ENCODE measurements around the gene GNB3.
"Not testable (repeated sequence)": the region's sequence is repeated elsewhere in the genome, so short reads cannot be mapped to it uniquely, and the experiment has no call there.

The GNB3 gene

DNA sequence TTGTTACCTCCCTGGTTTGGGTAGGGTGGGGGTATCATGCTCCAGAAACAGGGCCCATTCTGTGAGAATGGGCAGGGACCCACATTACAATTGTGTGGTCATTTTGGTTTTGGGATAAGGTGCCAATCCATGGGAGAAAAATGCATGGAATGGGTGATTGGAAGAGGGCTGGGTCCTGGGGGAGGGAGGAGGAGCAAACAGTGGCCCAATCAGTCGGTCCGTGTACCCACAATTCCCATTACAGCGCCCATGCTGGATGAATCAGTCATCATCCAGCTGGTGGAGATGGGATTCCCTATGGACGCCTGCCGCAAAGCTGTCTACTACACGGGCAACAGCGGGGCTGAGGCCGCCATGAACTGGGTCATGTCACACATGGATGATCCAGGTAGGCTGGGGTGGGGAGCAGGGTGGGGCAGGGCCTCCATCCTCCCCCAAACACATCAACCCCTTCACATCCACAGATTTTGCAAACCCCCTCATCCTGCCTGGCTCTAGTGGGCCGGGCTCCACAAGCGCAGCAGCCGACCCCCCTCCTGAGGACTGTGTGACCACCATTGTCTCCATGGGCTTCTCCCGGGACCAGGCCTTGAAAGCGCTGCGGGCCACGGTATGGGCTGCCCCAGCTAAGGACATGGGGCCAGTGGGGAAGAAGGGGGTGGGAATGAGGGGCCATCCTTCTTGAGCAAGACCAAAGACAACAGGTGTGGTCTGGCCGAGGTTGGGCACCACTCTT, 23.0 kb downstream of the GNB3 start:
- DNase-seq = no peak

DNA sequence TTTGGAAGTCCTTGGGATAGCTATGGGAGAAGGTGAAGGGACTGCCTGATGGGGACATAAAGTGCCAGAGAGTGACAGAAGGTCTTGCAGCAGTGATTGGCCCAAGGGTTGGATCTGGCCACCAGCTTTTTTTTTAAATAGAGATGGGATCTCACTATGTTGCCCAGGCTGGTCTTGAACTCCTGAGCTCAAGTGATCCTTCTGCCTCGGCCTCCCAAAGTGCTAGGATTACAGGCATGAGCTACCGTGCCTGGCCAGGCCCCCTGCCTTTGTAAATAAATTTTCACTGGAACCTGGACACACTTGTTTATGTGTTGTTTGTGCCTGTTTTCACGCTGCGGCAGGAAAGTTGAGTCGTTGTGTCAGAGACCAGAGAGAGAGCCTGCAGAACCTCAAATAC, 24.6 kb downstream of the GNB3 start:
- not testable (repeated sequence) for DNase-seq

DNA sequence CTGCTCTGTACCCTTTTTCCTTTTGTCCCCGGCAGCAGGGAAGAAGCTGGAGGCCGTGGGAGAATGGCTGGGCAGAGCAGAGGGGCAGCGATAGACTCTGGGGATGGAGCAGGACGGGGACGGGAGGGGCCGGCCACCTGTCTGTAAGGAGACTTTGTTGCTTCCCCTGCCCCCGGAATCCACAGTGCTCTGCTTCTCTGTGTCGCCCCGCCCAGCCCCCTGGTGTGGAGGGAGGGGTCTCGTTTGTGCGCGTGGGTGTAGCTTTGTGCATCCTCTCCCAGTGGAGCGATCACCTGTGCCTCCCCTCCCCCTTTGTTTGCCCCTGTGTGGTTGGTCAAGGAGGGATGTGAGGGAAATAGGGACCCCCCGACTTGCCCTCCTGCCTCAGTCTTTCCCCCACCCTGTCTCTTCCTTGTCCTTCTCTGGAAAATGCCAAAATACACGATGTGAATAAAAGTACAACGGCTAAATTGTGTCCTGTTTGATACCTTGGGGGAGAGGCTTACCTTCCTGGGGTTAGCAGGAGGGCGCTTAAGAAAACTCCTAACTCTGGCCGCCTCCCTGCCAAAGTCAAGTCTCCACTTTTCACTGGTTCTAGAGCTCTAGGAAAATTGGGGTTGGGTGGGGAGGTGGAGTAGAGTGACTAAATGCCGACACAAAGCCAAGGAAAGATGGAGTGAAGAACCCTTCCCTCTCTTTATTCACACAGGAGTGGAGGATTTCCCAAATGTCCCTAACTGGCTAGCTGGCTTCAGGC, 25.6 kb downstream of the GNB3 start:
- no peak for DNase-seq

DNA sequence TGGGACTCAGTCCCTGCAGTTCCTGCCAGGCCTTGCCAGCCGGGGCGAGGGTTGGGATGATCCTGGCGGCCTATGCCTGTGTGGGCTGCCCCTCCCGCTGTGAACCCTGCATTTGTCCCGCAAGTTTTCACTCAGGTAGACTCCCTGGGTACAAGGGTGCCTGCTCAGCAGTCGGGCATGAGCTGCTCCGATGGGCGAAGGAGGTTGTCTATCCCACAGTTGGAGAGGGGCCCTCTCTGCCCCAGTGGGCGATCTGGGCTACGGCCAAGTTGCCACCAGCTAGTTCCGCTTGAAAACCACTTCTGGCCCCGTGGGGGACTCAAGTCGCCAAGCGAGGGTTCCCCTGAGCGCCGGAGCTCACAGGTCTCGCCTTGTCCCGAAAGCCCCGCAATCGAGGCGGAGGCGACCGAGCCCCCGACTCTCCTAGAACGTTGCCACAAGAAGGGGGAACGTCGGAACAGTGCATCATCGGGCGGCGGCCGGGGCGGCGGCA, 26.2 kb downstream of the GNB3 start:
- DNase-seq = no peak

DNA sequence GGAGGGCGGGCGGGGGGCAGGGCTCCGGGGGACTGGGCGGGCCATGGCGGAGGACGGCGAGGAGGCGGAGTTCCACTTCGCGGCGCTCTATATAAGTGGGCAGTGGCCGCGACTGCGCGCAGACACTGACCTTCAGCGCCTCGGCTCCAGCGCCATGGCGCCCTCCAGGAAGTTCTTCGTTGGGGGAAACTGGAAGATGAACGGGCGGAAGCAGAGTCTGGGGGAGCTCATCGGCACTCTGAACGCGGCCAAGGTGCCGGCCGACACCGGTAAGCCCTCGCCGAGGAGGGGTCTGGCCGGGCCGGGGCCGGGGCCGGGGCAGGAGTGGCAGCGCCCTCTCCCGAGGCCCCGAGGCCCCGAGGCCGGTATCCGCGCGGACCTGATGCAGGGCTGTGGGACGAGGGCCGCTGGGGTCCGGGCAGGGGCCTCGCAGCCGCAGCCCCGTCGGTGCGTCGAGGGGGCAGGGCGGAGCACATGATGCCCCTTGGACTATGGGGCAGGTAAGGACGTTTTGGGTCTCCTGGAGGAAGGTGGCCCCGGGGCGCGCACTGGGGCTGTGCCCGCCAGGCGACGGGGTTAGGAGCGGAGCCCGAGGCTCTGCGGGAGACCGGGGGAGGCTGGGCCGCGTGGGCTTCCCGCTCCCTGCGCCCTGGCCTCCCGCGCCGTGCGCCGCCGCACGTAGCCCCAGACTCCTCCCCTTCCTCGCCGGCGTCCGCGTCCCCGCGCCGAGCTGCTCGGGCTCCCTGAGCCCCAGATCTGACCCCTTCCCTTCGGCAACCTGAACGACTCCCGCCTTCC, 26.9 kb downstream of the GNB3 start, which contains the start of gene TPI1:
Gene TPI1 (plus strand): TSS at position 119 of the 798 bp plus-strand sequence. CDS start 36 bp downstream, at position 155.
- DNase-seq = peak; percentile 72

DNA sequence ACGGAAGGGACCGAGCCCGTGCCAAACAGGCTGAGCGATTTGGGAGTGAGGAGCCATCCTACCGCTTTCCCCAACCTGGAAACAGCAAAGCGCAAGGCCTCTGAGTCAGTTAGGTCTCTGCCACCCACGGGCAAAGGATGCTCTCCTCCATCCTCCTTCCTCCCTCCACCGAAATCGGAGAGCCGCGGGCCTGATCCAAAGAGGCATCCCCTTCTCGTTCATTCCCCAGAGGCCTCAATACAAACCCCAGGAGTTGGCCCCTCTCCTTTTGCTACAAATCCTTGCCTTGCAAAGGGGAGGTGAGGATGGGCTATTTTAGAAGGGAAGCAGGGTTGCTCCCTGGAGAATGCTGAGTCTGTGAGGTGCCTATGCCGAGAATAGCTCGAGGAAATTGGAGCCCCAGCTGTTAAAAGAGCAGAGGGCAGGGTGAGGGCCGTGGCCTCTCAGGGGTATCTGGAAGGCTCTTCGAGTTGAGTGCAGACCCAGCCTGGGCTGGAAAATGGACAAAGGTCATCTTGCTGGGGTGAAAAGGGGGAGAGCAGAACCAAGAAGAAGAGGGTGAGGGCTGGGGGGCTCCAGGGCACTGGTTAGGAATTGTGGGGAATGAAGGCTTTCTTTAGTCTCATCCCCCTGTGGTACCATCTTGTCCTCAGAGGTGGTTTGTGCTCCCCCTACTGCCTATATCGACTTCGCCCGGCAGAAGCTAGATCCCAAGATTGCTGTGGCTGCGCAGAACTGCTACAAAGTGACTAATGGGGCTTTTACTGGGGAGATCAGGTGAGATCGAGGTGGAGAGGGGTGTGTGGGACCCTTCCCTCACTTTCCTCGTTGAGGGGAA, 27.7 kb downstream of the GNB3 start:
- DNase-seq = no peak

DNA sequence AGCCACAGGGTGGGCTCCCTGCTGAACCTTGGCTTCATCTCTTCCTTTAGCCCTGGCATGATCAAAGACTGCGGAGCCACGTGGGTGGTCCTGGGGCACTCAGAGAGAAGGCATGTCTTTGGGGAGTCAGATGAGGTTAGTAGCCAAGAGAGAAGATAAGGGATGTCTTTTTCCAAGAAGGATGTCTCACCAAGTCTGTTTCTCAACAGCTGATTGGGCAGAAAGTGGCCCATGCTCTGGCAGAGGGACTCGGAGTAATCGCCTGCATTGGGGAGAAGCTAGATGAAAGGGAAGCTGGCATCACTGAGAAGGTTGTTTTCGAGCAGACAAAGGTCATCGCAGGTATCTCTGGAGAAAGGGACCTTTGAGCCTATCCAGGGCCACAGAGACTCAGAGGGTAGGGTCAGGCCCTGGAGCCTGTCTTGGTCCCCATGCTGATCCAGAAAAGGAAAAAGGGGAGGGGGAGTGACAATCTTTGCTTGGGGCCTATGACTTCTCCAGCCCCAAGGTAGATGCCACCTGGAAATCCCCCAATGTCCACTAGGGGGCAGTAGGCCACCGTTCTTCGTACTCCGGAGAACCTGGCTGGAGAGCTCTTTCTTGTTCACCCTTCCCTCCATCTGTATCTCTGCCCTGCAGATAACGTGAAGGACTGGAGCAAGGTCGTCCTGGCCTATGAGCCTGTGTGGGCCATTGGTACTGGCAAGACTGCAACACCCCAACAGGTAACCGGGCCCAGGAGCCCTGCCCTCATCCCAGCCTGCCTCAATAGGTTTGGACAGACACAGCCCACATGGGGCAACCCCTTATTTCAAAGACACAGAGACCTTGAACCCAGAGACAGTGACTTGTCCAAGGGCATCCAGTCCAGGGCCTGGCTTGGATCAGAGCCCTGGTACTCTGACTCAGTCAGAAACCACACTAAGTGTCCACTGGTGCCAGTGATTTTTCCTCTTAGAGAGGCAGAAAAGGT, 28.6 kb downstream of the GNB3 start:
- DNase-seq = peak; percentile 79

DNA sequence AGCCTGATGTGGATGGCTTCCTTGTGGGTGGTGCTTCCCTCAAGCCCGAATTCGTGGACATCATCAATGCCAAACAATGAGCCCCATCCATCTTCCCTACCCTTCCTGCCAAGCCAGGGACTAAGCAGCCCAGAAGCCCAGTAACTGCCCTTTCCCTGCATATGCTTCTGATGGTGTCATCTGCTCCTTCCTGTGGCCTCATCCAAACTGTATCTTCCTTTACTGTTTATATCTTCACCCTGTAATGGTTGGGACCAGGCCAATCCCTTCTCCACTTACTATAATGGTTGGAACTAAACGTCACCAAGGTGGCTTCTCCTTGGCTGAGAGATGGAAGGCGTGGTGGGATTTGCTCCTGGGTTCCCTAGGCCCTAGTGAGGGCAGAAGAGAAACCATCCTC, 29.6 kb downstream of the GNB3 start:
- not testable (repeated sequence) for DNase-seq

DNA sequence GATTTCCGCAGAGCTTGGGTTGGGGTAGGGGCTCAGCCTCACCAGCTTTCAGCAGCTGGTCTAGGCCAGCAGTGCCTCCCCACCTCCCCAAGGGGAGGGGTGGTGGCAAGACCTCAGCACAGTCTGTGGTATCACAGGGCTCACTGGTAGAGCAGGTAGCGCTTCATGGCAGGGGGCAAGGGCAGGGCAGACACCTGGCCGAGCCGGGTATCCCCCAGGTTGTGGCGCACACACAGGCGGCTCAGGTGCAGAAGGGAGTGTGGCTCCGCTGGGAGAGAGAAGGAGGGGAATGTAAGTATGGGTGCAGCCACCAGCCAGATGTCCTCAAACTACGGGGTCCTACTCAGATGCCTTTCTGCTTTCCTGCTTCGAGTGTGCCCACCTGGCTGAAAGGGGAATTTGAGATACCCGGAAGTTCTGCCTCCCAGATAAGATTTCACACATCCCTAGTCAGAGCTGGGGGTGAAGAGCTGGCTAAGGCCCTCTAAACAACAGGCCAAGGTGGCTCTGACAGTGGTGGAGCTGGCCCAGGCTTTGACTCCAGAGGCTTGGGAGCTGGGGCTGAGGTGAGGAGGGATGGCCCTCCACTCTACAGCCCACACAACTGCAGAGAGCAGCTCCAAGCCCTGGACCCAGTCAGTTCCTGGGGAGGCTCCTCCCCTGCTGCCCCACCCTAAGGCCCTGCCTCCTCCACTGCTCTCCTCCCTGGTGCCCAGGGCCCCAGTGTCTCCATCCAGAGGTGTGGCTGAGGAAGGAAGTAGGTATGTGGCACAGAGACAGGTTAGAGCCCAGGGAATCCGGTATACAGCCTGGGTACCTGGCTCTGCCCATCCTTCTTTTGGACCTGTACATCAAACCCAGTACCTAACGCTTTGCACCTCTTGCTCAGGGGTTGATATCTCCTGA, 30.6 kb downstream of the GNB3 start:
- DNase-seq = no peak

DNA sequence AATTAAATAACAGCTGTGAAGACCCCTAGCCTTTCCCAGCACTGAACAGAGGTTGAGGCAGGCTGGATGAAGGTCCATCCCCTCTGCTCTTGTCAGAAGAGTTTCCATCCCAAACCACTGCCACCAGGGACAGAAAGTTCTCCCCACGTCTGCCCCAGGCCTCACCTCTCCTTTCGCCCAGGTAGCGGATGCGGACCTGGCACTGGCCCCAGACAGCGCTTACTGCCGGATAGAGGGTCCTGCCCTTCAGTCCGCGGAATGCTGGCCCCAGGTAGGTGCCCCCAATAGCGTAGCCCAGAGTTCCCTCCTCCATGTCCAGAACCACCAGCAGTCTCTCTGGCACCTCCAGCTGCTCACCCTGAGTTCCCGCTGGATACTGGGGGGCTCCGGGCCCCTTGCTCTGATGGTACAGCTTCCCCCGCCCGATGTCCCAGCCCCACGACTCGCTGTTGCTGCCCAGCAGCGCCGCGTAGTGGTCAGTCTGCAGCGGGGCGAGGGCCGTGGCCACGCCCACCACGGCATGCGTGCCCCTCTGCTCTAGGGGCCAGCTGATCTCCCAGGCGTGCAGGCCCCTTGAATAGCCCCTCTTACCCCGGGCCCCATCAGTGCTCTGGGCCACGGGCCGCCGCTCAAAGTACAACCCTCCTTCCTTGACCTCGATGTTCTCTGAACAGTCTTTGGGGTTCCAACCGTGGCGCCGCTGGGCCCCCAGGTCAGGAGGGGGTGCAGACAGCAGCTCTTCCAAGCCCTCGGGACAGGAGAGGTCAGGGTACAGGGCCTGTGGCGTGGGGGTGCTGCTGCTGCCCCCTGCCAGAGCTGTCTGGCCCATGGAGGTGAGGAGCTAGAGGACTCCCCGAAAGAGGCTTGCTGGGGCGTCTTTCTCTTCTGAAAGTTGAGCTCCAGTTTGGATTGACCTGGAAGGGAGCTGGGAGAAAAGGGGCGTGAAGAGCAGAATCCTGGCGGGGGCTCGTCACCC, 31.6 kb downstream of the GNB3 start:
- DNase-seq = peak; percentile 73

DNA sequence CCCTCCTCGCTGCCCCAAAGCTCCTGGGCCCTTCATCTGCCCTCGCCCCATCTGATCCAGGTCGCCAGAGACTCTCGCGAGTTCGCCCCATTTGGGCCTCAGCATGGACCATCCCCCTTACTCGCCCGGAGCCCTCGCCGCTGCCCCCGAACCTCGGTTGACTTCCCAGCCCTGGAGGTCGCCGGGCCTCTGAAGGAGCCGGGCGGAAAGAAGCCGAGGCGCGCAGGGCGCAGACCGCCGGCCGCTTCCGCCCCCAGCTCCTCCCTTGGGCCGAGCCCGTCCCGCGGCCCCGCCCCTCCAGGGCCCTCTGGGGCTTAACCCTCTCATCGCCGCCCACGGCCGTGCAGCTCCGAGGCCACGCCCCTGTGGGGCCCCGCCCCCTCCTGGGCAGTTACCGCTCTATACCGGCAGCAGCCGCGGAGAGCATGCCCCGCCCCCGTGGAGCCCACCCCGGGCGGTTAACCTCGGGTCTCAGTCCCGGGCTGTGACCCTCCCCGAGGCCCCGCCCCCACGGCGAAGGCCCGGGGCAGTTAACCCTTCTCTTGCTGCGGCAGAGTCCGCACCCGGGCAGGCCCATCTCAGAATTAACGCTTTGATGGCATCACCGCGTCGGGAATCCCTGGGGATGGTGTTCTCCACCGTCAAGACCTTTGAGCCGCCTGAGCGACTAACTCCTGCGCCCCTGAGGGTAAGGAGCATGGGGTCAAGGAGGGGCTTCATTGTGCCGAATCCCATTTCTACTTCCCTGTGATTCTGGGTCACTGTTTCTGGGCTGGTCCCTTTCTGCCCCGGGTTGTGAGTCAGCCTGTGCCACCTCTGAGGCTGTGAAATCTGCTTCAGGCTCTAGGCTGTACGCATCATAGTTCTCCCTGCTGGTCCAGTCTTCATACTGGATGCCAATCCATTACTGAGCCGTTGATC, 32.6 kb downstream of the GNB3 start, which contains the start of gene SPSB2:
Gene SPSB2 (minus strand): TSS at position 210 of the 921 bp plus-strand sequence. CDS start 402 bp downstream, outside the sequence.
- DNase-seq = peak; percentile 97

DNA sequence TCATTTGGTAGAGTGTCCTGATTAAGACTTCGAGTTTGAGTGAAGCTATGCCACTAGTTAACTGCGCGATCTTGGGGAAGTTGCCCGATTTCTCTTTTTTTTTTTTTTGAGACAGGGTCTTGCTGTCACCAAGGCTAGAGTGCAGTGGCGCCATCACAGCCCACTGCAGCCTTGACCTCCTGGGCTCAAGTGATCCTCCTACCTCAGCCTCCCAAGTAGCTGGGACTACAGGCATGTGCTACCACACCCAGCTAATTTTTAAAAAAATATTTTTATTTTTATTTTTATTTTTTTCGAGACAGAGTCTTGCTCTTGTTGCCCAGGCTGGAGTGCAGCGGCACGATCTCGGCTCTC, 33.3 kb downstream of the GNB3 start:
- DNase-seq = not testable (repeated sequence)

DNA sequence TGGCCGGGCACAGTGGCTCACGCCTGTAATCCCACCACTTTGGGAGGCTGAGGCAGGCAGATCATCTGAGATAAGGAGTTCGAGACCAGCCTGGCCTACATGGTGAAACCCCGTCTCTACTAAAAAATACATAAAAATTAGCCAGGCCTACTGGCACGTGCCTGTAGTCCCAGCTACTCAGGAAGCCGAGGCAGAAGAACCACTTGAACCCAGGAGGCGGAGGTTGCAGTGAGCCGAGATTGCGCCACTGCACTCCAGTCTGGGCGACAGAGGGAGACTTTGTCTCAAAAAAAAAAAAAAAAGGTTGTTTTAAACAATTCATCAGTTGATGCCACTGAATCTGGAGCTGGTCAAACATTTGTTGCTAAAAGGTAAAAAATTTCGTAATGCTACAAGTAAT, 39.1 kb downstream of the GNB3 start:
- DNase-seq = not testable (repeated sequence)

DNA sequence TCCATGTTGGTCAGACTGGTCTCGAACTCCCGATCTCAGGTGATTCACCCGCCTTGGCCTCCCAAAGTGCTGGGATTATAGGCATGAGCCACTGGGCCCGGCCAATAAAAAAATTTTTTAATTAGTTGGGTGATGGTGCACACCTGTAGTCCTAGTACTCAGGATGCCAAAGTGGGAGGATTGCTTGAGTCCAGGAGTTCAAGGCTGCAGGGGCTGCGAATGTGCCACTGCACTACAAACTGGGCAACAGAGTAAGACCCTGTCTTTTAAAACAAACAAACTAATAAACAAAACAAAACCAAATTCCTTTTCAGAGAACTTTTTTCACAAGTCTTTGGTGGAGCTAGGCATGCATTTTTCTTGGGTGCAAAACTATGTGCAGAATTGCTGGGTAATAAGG, 42.5 kb downstream of the GNB3 start:
- no peak for DNase-seq

DNA sequence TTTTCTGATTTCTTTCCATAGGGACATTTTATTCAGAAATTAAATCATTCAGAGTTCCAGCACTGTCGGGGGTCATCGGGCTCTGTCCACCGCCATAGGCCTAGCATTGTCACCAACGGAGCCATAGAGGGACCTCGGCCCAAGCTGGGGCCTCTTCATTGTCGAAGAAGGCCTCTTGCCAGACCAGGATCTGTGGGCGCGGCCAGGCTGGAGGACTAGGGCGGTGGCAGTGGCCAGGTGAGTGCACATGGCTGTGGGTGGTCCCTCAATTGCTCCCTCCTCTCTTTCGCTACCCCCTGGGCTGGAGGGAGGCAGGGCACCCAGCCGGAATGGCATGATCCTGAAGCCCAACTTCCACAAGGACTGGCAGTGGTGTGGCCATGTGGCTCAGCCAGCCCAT, 43.0 kb downstream of the GNB3 start:
- no peak for DNase-seq

DNA sequence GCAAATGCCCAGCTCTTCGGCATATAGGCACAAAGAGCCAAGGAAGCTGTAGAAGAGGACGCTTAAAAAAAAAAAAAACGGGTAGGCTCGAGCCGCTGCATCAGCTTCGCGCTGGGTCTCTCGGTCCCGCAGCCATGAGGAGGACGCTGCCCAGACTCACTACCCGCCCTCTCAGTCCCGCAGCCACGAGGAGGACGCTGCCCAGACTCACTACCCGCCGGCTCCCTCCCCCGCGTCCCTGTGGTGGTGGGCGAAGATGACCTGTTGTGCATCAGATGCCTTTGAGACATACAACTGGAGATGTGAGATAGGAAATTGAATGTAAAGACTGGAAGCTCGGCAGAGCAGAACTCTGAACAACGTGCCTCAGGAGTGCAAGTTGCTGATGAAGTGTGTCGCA, 43.8 kb downstream of the GNB3 start:
- no peak for DNase-seq

DNA sequence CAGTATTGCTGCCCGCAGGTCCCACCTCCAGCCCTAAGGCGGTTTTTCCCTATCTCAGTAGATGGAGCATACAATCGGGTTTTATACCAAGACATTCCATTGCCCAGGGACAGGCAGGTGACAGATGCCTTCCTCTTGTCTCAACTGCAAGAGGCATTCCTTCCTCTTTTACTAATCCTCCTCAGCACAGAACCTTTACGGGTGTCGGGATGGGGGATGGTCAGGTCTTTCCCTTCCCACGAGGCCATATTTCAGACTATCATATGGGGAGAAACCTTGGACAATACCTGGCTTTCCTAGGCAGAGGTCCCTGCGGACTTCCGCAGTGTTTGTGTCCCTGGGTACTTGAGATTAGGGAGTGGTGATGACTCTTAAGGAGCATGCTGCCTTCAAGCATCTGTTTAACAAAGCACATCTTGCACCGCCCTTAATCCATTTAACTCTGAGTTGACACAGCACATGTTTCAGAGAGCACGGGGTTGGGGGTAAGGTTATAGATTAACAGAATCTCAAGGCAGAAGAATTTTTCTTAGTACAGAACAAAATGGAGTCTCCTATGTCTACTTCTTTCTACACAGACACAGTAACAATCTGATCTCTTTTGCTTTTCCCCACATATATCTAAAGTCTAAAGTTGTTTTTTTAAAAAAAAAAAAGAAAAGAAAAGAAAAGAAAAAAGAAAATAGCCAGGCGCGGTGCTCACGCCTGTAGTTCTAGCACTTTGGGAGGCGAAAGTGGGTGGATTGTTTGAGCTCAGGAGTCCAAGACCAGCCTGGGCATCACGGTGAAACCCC, 45.7 kb downstream of the GNB3 start:
- not testable (repeated sequence) for DNase-seq

Data from activated CD4-positive, alpha-beta T cell treated with anti-CD3 and anti-CD28 coated beads for 1 hour (primary cell).